Measurements from ENCODE around the gene IL12RB2. TPM values are rescaled to one million over a fixed set of nuclear protein-coding genes. Genes with fewer than 3 reads are reported as not detected.

Gene IL12RB2
- total and polyA plus RNA-seq, 2 donors (not counting 1 experiment from before 2014, with no cell fraction given): 0.01 TPM; not detected in 1

- Histone ChIP-seq H3K36me3 (ENCODE audit: control insufficient read depth, insufficient read depth, low read length) (no peaks in the 10 kb centered on the region), H4K20me1 (ENCODE audit: control insufficient read depth, extremely low read depth, insufficient read depth, low read length) (no peaks in the 10 kb centered on the region), H3K4me1 (ENCODE audit: control insufficient read depth, extremely low read depth, insufficient read depth, low read length) (no peaks in the 10 kb centered on the region), H3K9me3 (ENCODE audit: control insufficient read depth, insufficient read depth, low read depth, low read length) (no peaks in the 10 kb centered on the region), H3K27me3 (ENCODE audit: control insufficient read depth, insufficient read depth, low read length) (peaks cover 3% of the 10 kb centered on the region), H3K4me2 (ENCODE audit: extremely low read depth, insufficient read depth, low read length) (no peak overlapping the region), H2AFZ (ENCODE audit: low read length) (no peak overlapping the region), H3K4me3 (replicated peaks in 1 of 4; ENCODE audit: control extremely low read depth in 1 of 4, insufficient read depth in 1 of 4, low read depth in 3 of 4, low read length in 4 of 4) (no peak overlapping the region), H3K79me2 (ENCODE audit: control insufficient read depth, insufficient read depth, low read length) (no peaks in the 10 kb centered on the region), H3K9ac (ENCODE audit: insufficient read depth, low read length) (no peak overlapping the region), H3K27ac (ENCODE audit: insufficient read depth, low read length) (no peak overlapping the region)
- TF ChIP-seq EZH2 (IDR thresholded peaks at IDR 0.05; ENCODE audit: low read length, missing control alignments) (no peak), CTCF (conservative IDR thresholded peaks at IDR 0.05 in 1 of 2, IDR thresholded peaks at IDR 0.05 in 1 of 2; ENCODE audit: low read depth in 1 of 2, low read length in 2 of 2) (no peak)
- no peak for DNase-seq (ENCODE audit: low read depth in 2 of 2)
Measured at GRCh38 chr1:67322442-67322841, 14.8 kb downstream of the IL12RB2 start.

GRCh38 chr1:67323087-67323486 lies 15.4 kb downstream of the IL12RB2 start:
- TF ChIP-seq CTCF (conservative IDR thresholded peaks at IDR 0.05 in 1 of 2, IDR thresholded peaks at IDR 0.05 in 1 of 2; ENCODE audit: low read depth in 1 of 2, low read length in 2 of 2): no peak
- TF ChIP-seq EZH2 (IDR thresholded peaks at IDR 0.05; ENCODE audit: low read length, missing control alignments): no peak
- Histone ChIP-seq H2AFZ (ENCODE audit: low read length) (no peak overlapping the region), H3K4me2 (ENCODE audit: extremely low read depth, insufficient read depth, low read length) (no peak overlapping the region), H3K4me1 (ENCODE audit: control insufficient read depth, extremely low read depth, insufficient read depth, low read length) (no peaks in the 10 kb centered on the region), H3K79me2 (ENCODE audit: control insufficient read depth, insufficient read depth, low read length) (no peaks in the 10 kb centered on the region), H3K27me3 (ENCODE audit: control insufficient read depth, insufficient read depth, low read length) (peaks cover 2% of the 10 kb centered on the region), H3K4me3 (replicated peaks in 1 of 4; ENCODE audit: control extremely low read depth in 1 of 4, insufficient read depth in 1 of 4, low read depth in 3 of 4, low read length in 4 of 4) (no peak overlapping the region), H3K36me3 (ENCODE audit: control insufficient read depth, insufficient read depth, low read length) (no peaks in the 10 kb centered on the region), H4K20me1 (ENCODE audit: control insufficient read depth, extremely low read depth, insufficient read depth, low read length) (no peaks in the 10 kb centered on the region), H3K9ac (ENCODE audit: insufficient read depth, low read length) (no peak overlapping the region), H3K9me3 (ENCODE audit: control insufficient read depth, insufficient read depth, low read depth, low read length) (no peaks in the 10 kb centered on the region), H3K27ac (ENCODE audit: insufficient read depth, low read length) (no peak overlapping the region)
- DNase-seq (ENCODE audit: low read depth in 2 of 2): no peak

- TF ChIP-seq EZH2 (IDR thresholded peaks at IDR 0.05; ENCODE audit: low read length, missing control alignments): no peak
- no peak overlapping the region for H2AFZ ChIP-seq (ENCODE audit: low read length)
- no peaks in the 10 kb centered on the region for H3K79me2 ChIP-seq (ENCODE audit: control insufficient read depth, insufficient read depth, low read length)
- H3K9me3 ChIP-seq (ENCODE audit: control insufficient read depth, insufficient read depth, low read depth, low read length): no peaks in the 10 kb centered on the region
- H3K4me3 ChIP-seq (replicated peaks in 1 of 4; ENCODE audit: control extremely low read depth in 1 of 4, insufficient read depth in 1 of 4, low read depth in 3 of 4, low read length in 4 of 4): no peak overlapping the region
- no peaks in the 10 kb centered on the region for H3K4me1 ChIP-seq (ENCODE audit: control insufficient read depth, extremely low read depth, insufficient read depth, low read length)
- no peak overlapping the region for H3K4me2 ChIP-seq (ENCODE audit: extremely low read depth, insufficient read depth, low read length)
- no peak overlapping the region for H3K27ac ChIP-seq (ENCODE audit: insufficient read depth, low read length)
- no peak overlapping the region for H3K9ac ChIP-seq (ENCODE audit: insufficient read depth, low read length)
- H3K27me3 ChIP-seq (ENCODE audit: control insufficient read depth, insufficient read depth, low read length): no peaks in the 10 kb centered on the region
- H3K36me3 ChIP-seq (ENCODE audit: control insufficient read depth, insufficient read depth, low read length): no peaks in the 10 kb centered on the region
- no peak for DNase-seq (ENCODE audit: low read depth in 2 of 2)
- no peaks in the 10 kb centered on the region for H4K20me1 ChIP-seq (ENCODE audit: control insufficient read depth, extremely low read depth, insufficient read depth, low read length)
Measured at GRCh38 chr1:67324068-67324467, 16.4 kb downstream of the IL12RB2 start.
